K562 (cell line): ENCODE measurements around the gene SLC6A6. TPM values are rescaled to one million over a fixed set of nuclear protein-coding genes. Genes with fewer than 3 reads are reported as not detected.

Experiments used
- ASH1L ChIP-seq: fragments of 450-650 bp; IDR thresholded peaks from 2 replicates; pipeline ENCODE4 v1.6.1; 2018; ENCODE audit warnings: borderline replicate concordance, mild to moderate bottlenecking, low read depth; ENCODE audit not compliant: partially characterized antibody
- CBX5 ChIP-seq: IDR thresholded peaks from 2 replicates; pipeline ENCODE4 v1.6.1; 2014; ENCODE audit warnings: low read depth, borderline replicate concordance
- MCM2 ChIP-seq: fragments of 450-650 bp; IDR thresholded peaks from 2 replicates; pipeline ENCODE4 v1.6.1; 2017; ENCODE audit warnings: low read depth, mild to moderate bottlenecking
- MEF2D ChIP-seq: conservative IDR thresholded peaks from 2 replicates; pipeline ENCODE4 v1.6.1; 2016; ENCODE audit warnings: low read depth, missing genetic modification characterization, missing compliant biosample characterization
- MIER1 ChIP-seq: fragments of 450-650 bp; IDR thresholded peaks from 2 replicates; pipeline ENCODE4 v1.6.1; 2016; ENCODE audit warnings: antibody characterized with exemption, mild to moderate bottlenecking, low read depth
- NFATC3 ChIP-seq: fragments of 450-650 bp; IDR thresholded peaks from 2 replicates; pipeline ENCODE4 v1.6.1; 2017; ENCODE audit warnings: mild to moderate bottlenecking
- NR2C1 ChIP-seq, 2 experiments: fragments of 450-650 bp; IDR thresholded peaks; 2 replicates each; pipeline ENCODE4 v1.6.1; 2017; ENCODE audit warnings: mild to moderate bottlenecking in 2 of 2, antibody characterized with exemption in 1 of 2, inconsistent platforms in 1 of 2, missing compliant biosample characterization in 1 of 2, missing genetic modification characterization in 1 of 2
- NRF1 ChIP-seq, 2 experiments: fragments of 450-650 bp; IDR thresholded peaks in 1 of 2; conservative IDR thresholded peaks in 1 of 2; 2 replicates each; pipeline ENCODE4 v1.6.1; 2014; ENCODE audit warnings: mild to moderate bottlenecking in 2 of 2
- SRSF3 ChIP-seq: fragments of 200-400 bp; formaldehyde crosslinking; IDR thresholded peaks from 2 replicates; pipeline ENCODE4 v1.6.1; 2016; ENCODE audit warnings: mild to moderate bottlenecking, low read length, moderate library complexity; ENCODE audit not compliant: insufficient read depth
- STAG1 ChIP-seq: sonication (generic); formaldehyde crosslinking; IDR thresholded peaks from 2 replicates; pipeline ENCODE4 v1.5.0; 2020; ENCODE audit warnings: missing genetic modification reagents, borderline replicate concordance
- TBL1XR1 ChIP-seq, 2 experiments: IDR thresholded peaks; 2 replicates each; pipeline ENCODE4 v1.6.1; 2012; ENCODE audit warnings: improper control_type of control experiment in 2 of 2, low read length in 2 of 2, mild to moderate bottlenecking in 1 of 2
- XRCC5 ChIP-seq: fragments of 200-400 bp; formaldehyde crosslinking; IDR thresholded peaks from 2 replicates; pipeline ENCODE4 v1.6.1; 2017; ENCODE audit warnings: low read depth, mild to moderate bottlenecking, low read length
- polyA plus RNA-seq, 8 experiments: library from polyadenylated mRNA; depleted of rRNA in 4 of 8; stranded (reverse) in 5 of 8; unstranded in 3 of 8; fragments of >200 nt; fragmentation: Nextera tagmentation in 2 of 8; fragmentation: Illumina TruSeq in 1 of 8; extraction: Ambion mirVana in 2 of 8; extraction: Trizol in 1 of 8; gene quantifications; 2 replicates each; pipeline versions ENCODE4 v1.2.1 to v1.2.3, GENCODE V29; 2011 to 2014; ENCODE audit warnings: inconsistent platforms in 1 of 8, missing spikeins in 1 of 8
- total RNA-seq, 7 experiments: library from RNA; depleted of rRNA in 6 of 7; stranded (reverse); fragments of >200 nt in 6 of 7; fragmentation: Illumina TruSeq in 2 of 7; extraction: Trizol in 2 of 7; gene quantifications; 2 replicates each; pipeline versions ENCODE4 v1.2.1 to v1.2.3, GENCODE V29; 2011 to 2021; ENCODE audit warnings: low replicate concordance in 1 of 7
- TF ChIP-seq, protein P1 (sequence below): fragments of 450-650 bp; IDR thresholded peaks from 2 replicates; pipeline ENCODE4 v1.6.1; 2016; ENCODE audit warnings: mild to moderate bottlenecking, moderate library complexity
- TF ChIP-seq, protein P2 (sequence below): fragments of 250-450 bp; sonication (Bioruptor Pico); IDR thresholded peaks from 2 replicates; pipeline ENCODE4 v1.4.0; 2020; ENCODE audit warnings: mild to moderate bottlenecking, moderate library complexity
- TF ChIP-seq, protein P3 (sequence below): fragments of 450-650 bp; conservative IDR thresholded peaks from 2 replicates; pipeline ENCODE4 v1.6.1; 2016; ENCODE audit warnings: missing genetic modification characterization, low read depth, mild to moderate bottlenecking, control low read depth, missing compliant biosample characterization

Gene SLC6A6
- total and polyA plus RNA-seq, 9 of the 15 experiments (the other 6 are each of a cell fraction or from before 2014, with no cell fraction given): 12.3 to 203 (median 93.2) TPM

DNA sequence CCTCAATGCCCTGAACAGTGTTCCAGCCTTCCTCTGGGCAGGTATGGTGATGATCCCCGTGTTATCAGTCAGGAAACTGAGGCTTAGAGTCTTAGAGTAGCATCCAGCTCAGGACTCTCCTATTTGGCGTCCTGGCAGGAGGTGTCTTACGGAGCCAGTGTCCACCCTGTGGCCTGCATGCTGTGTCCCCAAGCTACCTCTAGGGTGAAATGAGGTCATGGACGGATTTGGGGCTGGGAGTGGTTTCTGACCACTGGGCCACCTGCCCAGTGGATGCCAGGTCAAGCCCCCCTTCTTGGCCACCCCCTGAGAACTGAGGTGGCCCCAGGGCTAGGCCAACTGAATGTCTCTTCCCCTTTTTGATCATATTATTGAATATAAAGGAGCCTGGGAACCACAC, 27.2 kb upstream of the SLC6A6 start (continued):
- TF ChIP-seq, protein P1, sequence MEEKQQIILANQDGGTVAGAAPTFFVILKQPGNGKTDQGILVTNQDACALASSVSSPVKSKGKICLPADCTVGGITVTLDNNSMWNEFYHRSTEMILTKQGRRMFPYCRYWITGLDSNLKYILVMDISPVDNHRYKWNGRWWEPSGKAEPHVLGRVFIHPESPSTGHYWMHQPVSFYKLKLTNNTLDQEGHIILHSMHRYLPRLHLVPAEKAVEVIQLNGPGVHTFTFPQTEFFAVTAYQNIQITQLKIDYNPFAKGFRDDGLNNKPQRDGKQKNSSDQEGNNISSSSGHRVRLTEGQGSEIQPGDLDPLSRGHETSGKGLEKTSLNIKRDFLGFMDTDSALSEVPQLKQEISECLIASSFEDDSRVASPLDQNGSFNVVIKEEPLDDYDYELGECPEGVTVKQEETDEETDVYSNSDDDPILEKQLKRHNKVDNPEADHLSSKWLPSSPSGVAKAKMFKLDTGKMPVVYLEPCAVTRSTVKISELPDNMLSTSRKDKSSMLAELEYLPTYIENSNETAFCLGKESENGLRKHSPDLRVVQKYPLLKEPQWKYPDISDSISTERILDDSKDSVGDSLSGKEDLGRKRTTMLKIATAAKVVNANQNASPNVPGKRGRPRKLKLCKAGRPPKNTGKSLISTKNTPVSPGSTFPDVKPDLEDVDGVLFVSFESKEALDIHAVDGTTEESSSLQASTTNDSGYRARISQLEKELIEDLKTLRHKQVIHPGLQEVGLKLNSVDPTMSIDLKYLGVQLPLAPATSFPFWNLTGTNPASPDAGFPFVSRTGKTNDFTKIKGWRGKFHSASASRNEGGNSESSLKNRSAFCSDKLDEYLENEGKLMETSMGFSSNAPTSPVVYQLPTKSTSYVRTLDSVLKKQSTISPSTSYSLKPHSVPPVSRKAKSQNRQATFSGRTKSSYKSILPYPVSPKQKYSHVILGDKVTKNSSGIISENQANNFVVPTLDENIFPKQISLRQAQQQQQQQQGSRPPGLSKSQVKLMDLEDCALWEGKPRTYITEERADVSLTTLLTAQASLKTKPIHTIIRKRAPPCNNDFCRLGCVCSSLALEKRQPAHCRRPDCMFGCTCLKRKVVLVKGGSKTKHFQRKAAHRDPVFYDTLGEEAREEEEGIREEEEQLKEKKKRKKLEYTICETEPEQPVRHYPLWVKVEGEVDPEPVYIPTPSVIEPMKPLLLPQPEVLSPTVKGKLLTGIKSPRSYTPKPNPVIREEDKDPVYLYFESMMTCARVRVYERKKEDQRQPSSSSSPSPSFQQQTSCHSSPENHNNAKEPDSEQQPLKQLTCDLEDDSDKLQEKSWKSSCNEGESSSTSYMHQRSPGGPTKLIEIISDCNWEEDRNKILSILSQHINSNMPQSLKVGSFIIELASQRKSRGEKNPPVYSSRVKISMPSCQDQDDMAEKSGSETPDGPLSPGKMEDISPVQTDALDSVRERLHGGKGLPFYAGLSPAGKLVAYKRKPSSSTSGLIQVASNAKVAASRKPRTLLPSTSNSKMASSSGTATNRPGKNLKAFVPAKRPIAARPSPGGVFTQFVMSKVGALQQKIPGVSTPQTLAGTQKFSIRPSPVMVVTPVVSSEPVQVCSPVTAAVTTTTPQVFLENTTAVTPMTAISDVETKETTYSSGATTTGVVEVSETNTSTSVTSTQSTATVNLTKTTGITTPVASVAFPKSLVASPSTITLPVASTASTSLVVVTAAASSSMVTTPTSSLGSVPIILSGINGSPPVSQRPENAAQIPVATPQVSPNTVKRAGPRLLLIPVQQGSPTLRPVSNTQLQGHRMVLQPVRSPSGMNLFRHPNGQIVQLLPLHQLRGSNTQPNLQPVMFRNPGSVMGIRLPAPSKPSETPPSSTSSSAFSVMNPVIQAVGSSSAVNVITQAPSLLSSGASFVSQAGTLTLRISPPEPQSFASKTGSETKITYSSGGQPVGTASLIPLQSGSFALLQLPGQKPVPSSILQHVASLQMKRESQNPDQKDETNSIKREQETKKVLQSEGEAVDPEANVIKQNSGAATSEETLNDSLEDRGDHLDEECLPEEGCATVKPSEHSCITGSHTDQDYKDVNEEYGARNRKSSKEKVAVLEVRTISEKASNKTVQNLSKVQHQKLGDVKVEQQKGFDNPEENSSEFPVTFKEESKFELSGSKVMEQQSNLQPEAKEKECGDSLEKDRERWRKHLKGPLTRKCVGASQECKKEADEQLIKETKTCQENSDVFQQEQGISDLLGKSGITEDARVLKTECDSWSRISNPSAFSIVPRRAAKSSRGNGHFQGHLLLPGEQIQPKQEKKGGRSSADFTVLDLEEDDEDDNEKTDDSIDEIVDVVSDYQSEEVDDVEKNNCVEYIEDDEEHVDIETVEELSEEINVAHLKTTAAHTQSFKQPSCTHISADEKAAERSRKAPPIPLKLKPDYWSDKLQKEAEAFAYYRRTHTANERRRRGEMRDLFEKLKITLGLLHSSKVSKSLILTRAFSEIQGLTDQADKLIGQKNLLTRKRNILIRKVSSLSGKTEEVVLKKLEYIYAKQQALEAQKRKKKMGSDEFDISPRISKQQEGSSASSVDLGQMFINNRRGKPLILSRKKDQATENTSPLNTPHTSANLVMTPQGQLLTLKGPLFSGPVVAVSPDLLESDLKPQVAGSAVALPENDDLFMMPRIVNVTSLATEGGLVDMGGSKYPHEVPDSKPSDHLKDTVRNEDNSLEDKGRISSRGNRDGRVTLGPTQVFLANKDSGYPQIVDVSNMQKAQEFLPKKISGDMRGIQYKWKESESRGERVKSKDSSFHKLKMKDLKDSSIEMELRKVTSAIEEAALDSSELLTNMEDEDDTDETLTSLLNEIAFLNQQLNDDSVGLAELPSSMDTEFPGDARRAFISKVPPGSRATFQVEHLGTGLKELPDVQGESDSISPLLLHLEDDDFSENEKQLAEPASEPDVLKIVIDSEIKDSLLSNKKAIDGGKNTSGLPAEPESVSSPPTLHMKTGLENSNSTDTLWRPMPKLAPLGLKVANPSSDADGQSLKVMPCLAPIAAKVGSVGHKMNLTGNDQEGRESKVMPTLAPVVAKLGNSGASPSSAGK: no peak
- TF ChIP-seq MIER1: no peak
- TF ChIP-seq, protein P2, sequence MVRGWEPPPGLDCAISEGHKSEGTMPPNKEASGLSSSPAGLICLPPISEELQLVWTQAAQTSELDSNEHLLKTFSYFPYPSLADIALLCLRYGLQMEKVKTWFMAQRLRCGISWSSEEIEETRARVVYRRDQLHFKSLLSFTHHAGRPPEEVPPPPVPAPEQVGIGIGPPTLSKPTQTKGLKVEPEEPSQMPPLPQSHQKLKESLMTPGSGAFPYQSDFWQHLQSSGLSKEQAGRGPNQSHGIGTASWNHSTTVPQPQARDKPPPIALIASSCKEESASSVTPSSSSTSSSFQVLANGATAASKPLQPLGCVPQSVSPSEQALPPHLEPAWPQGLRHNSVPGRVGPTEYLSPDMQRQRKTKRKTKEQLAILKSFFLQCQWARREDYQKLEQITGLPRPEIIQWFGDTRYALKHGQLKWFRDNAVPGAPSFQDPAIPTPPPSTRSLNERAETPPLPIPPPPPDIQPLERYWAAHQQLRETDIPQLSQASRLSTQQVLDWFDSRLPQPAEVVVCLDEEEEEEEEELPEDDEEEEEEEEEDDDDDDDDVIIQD: no peak
- no peak for TF ChIP-seq XRCC5
- no peak for TF ChIP-seq TBL1XR1 (IDR thresholded peaks at IDR 0.05; ENCODE audit: low read length in 2 of 2)
- TF ChIP-seq STAG1 (CRISPR knock-in tag): no peak
- TF ChIP-seq MCM2: no peak
- no peak for TF ChIP-seq MEF2D
- TF ChIP-seq ASH1L: no peak
- no peak for TF ChIP-seq NFATC3
- TF ChIP-seq NR2C1 (IDR thresholded peaks at IDR 0.05): no peak
- no peak for TF ChIP-seq NR2C1 (tag; IDR thresholded peaks at IDR 0.05)
- no peak for TF ChIP-seq SRSF3
- TF ChIP-seq CBX5: no peak
- TF ChIP-seq NRF1 (conservative IDR thresholded peaks at IDR 0.05 in 1 of 2, IDR thresholded peaks at IDR 0.05 in 1 of 2): no peak
- TF ChIP-seq, protein P3, sequence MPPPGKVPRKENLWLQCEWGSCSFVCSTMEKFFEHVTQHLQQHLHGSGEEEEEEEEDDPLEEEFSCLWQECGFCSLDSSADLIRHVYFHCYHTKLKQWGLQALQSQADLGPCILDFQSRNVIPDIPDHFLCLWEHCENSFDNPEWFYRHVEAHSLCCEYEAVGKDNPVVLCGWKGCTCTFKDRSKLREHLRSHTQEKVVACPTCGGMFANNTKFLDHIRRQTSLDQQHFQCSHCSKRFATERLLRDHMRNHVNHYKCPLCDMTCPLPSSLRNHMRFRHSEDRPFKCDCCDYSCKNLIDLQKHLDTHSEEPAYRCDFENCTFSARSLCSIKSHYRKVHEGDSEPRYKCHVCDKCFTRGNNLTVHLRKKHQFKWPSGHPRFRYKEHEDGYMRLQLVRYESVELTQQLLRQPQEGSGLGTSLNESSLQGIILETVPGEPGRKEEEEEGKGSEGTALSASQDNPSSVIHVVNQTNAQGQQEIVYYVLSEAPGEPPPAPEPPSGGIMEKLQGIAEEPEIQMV: no peak
